IMR-90 (cell line): Measurements from ENCODE around the gene ZNF23. TPM values are rescaled to one million over a fixed set of nuclear protein-coding genes. Genes with fewer than 3 reads are reported as not detected.

Experiments used
- ATAC-seq: fragments of 200-7000 bp; cut with Tn5 transposase; 2 replicates; pipeline ENCODE4 v1.9.1; 2020; ENCODE audit warnings: low read depth, mild to moderate bottlenecking, moderate library complexity
- BruUV-seq: library from RNA; stranded (reverse); fragments of 400-500 nt; replicated peaks from 2 replicates; lab custom pipeline; 2021; lab: Mats Ljungman, UMichigan
- CTCF ChIA-PET: fragments of 300-600 bp; formaldehyde crosslinking; extraction: SDS; loops from one replicate; lab custom pipeline; 2021; ENCODE audit warnings: antibody characterized with exemption; lab: Yijun Ruan, JAX
- POLR2A ChIA-PET: fragments of 300-600 bp; sonication (Branson Sonifier 250); formaldehyde crosslinking; loops from one replicate; lab custom pipeline; 2022; ENCODE audit warnings: antibody characterized with exemption; ENCODE audit not compliant: unreplicated experiment; lab: Charles Lee
- DNase-seq: peaks from one replicate; pipeline ENCODE4 v3.0.0; 2013
- H2AFZ ChIP-seq: replicated peaks from 2 replicates; pipeline ENCODE3; 2013; ENCODE audit warnings: low read length, mild to moderate bottlenecking; ENCODE audit not compliant: poor library complexity
- H2AK5ac ChIP-seq: 2 replicates; pipeline ENCODE4 v1.6.1; 2013; ENCODE audit warnings: low read depth, low read length, inconsistent platforms
- H2AK9ac ChIP-seq: replicated peaks from 2 replicates; pipeline ENCODE3; 2013; ENCODE audit warnings: mild to moderate bottlenecking, low read depth, low read length, moderate library complexity; ENCODE audit not compliant: poor library complexity
- H2BK120ac ChIP-seq: 2 replicates; pipeline ENCODE4 v1.6.1; 2013; ENCODE audit warnings: low read depth, low read length, inconsistent platforms
- H2BK15ac ChIP-seq: 3 replicates; pipeline ENCODE4 v1.6.1; 2013; ENCODE audit warnings: low read depth, low read length, inconsistent platforms
- H2BK20ac ChIP-seq: 2 replicates; pipeline ENCODE4 v1.6.1; 2013; ENCODE audit warnings: low read depth, mild to moderate bottlenecking, inconsistent platforms, low read length, moderate library complexity
- H2BK5ac ChIP-seq: 2 replicates; pipeline ENCODE4 v1.6.1; 2013; ENCODE audit warnings: mild to moderate bottlenecking, low read depth, low read length, inconsistent platforms; ENCODE audit not compliant: poor library complexity, severe bottlenecking
- H3K14ac ChIP-seq: replicated peaks from 2 replicates; pipeline ENCODE4 v1.6.1; 2013; ENCODE audit warnings: low read depth, low read length, inconsistent platforms
- H3K18ac ChIP-seq: 2 replicates; pipeline ENCODE4 v1.6.1; 2013; ENCODE audit warnings: low read depth, low read length, control low read depth
- H3K23ac ChIP-seq: 2 replicates; pipeline ENCODE4 v1.6.1; 2013; ENCODE audit warnings: low read depth, low read length, inconsistent platforms
- H3K27ac ChIP-seq: 2 replicates; pipeline ENCODE4 v1.5.1; 2013; ENCODE audit warnings: mild to moderate bottlenecking, control low read depth, low read length; ENCODE audit not compliant: insufficient read depth
- H3K27me3 ChIP-seq: 2 replicates; pipeline ENCODE4 v1.6.1; 2013; ENCODE audit warnings: low read length; ENCODE audit not compliant: control insufficient read depth, insufficient read depth
- H3K36me3 ChIP-seq: 2 replicates; pipeline ENCODE4 v1.6.1; 2013; ENCODE audit warnings: low read length, mixed read lengths; ENCODE audit not compliant: control insufficient read depth, insufficient read depth
- H3K4ac ChIP-seq: 2 replicates; pipeline ENCODE4 v1.6.1; 2013; ENCODE audit warnings: low read depth, low read length, inconsistent platforms
- H3K4me1 ChIP-seq: 2 replicates; pipeline ENCODE4 v1.6.1; 2013; ENCODE audit warnings: low read length, mixed read lengths; ENCODE audit not compliant: control insufficient read depth, insufficient read depth
- H3K4me2 ChIP-seq: 2 replicates; pipeline ENCODE4 v1.6.1; 2013; ENCODE audit warnings: low read depth, mild to moderate bottlenecking, control low read depth, low read length, moderate library complexity
- H3K4me3 ChIP-seq: 2 replicates; pipeline ENCODE4 v1.5.1; 2013; ENCODE audit warnings: low read depth, mild to moderate bottlenecking, control low read depth, low read length, moderate library complexity; ENCODE audit not compliant: insufficient read depth
- H3K56ac ChIP-seq: 2 replicates; pipeline ENCODE4 v1.6.1; 2013; ENCODE audit warnings: low read length, inconsistent platforms; ENCODE audit not compliant: insufficient read depth; ENCODE audit errors: extremely low read depth
- H3K79me1 ChIP-seq, 2 experiments: 2 replicates each; pipeline ENCODE4 v1.6.1; 2013; ENCODE audit warnings: low read length in 2 of 2, inconsistent platforms in 1 of 2, low read depth in 1 of 2
- H3K9ac ChIP-seq: 2 replicates; pipeline ENCODE4 v1.6.1; 2013; ENCODE audit warnings: low read depth, low read length, control low read depth
- H3K9me1 ChIP-seq: 2 replicates; pipeline ENCODE4 v1.6.1; 2013; ENCODE audit warnings: low read length, inconsistent platforms; ENCODE audit not compliant: insufficient read depth
- H3K9me3 ChIP-seq: 2 replicates; pipeline ENCODE4 v1.6.1; 2013; ENCODE audit warnings: low read length; ENCODE audit not compliant: control insufficient read depth, insufficient read depth
- H4K20me1 ChIP-seq: 2 replicates; pipeline ENCODE4 v1.6.1; 2013; ENCODE audit warnings: low read length, inconsistent platforms; ENCODE audit not compliant: insufficient read depth
- H4K5ac ChIP-seq: 2 replicates; pipeline ENCODE4 v1.6.1; 2013; ENCODE audit warnings: mild to moderate bottlenecking, low read depth, low read length, control low read depth
- H4K8ac ChIP-seq, 2 experiments: 2 replicates each; pipeline ENCODE4 v1.6.1; 2013; ENCODE audit warnings: low read depth in 2 of 2, low read length in 2 of 2, control low read depth in 1 of 2, inconsistent platforms in 1 of 2
- H4K91ac ChIP-seq: 2 replicates; pipeline ENCODE4 v1.6.1; 2013; ENCODE audit warnings: low read depth, low read length, inconsistent platforms; ENCODE audit not compliant: insufficient read depth
- CHD1 ChIP-seq: IDR thresholded peaks from 2 replicates; pipeline ENCODE4 v1.6.1; 2012; ENCODE audit warnings: low read depth, low read length, improper control_type of control experiment
- MAZ ChIP-seq: IDR thresholded peaks from 2 replicates; pipeline ENCODE4 v1.6.1; 2012; ENCODE audit warnings: low read depth, mild to moderate bottlenecking, low read length, improper control_type of control experiment, moderate library complexity, borderline replicate concordance
- MXI1 ChIP-seq: IDR thresholded peaks from 2 replicates; pipeline ENCODE4 v1.6.1; 2012; ENCODE audit warnings: low read depth, mild to moderate bottlenecking, low read length, moderate library complexity, borderline replicate concordance
- POLR2A ChIP-seq: IDR thresholded peaks from 2 replicates; pipeline ENCODE4 v1.6.1; 2012; ENCODE audit warnings: mild to moderate bottlenecking, low read depth, low read length
- RAD21 ChIP-seq: IDR thresholded peaks from 2 replicates; pipeline ENCODE4 v1.6.1; 2012; ENCODE audit warnings: low read length, improper control_type of control experiment
- RCOR1 ChIP-seq: IDR thresholded peaks from 2 replicates; pipeline ENCODE4 v1.6.1; 2012; ENCODE audit warnings: mild to moderate bottlenecking, low read length, improper control_type of control experiment; ENCODE audit not compliant: insufficient replicate concordance
- USF2 ChIP-seq: fragments of 150-350 bp; IDR thresholded peaks from 2 replicates; pipeline ENCODE4 v1.6.1; 2017; ENCODE audit warnings: mild to moderate bottlenecking, antibody characterized with exemption, low read length, low read depth
- WGBS, 2 experiments: methylation state at CpG; one replicate each; pipeline versions ENCODE4 v1.1.5 to v1.1.7; 2013; ENCODE audit warnings: missing lambda C conversion rate in 2 of 2; ENCODE audit not compliant: insufficient read length in 1 of 2; ENCODE audit errors: extremely low coverage in 2 of 2; 5-methylcytosine and 5-hydroxymethylcytosine counted together
- dilution Hi-C: fragments of 300-500 bp; cut with HindIII; formaldehyde crosslinking; loops from one replicate; pipeline ENCODE4 v1.14.3; 2018; ENCODE audit warnings: low sequenced_read_pairs; ENCODE audit not compliant: unreplicated experiment
- in situ Hi-C: fragments of 300-500 bp; cut with MboI; formaldehyde crosslinking; loops from 3 replicates; pipeline ENCODE4 v1.14.3; 2019; ENCODE audit warnings: low sequenced_read_pairs, inconsistent platforms, mixed read lengths
- intact Hi-C: fragments of 100-400 bp; cut with micrococcal nuclease; formaldehyde crosslinking; loops from 2 replicates; pipeline ENCODE4 v1.10.0; 2022
- polyA plus RNA-seq, 3 experiments: library from polyadenylated mRNA; depleted of rRNA; stranded (reverse); fragments of >200 nt; gene quantifications; 2 replicates each; pipeline ENCODE4 v1.2.3, GENCODE V29; 2012; ENCODE audit warnings: low replicate concordance in 1 of 3
- total RNA-seq: library from RNA; depleted of rRNA; stranded (reverse); fragments of >200 nt; gene quantifications from 2 replicates; pipeline ENCODE4 v1.2.3, GENCODE V29; 2012

ZNF23 gene
- total and polyA plus RNA-seq, 2 of the 4 experiments (the other 2 are of a cell fraction): 7.5 to 8.8 TPM

GRCh38 chr16:71467810-71468209, 5.8 kb upstream of the ZNF23 start:
- no peak overlapping the region for H2AK9ac ChIP-seq
- H4K20me1 ChIP-seq: no peaks in the 10 kb centered on the region; the same call in 1 of the 2 replicates
- H3K9ac ChIP-seq: no peak overlapping the region
- dilution Hi-C loops: no loop called here
- POLR2A ChIA-PET: no interaction called here
- DNase-seq (peak; percentile 28), ATAC-seq (peak; percentile 87)
- H3K9me1 ChIP-seq: 0 out of 2 replicates have a peak, but pooled peaks cover 3% of the 10 kb centered on the region
- intact Hi-C loops: no loop called here
- no peak overlapping the region for H3K14ac ChIP-seq
- TF ChIP-seq USF2: no peak
- TF ChIP-seq RCOR1: peak; percentile 86
- TF ChIP-seq RAD21: no peak
- no peak for TF ChIP-seq CHD1
- TF ChIP-seq POLR2A: no peak
- TF ChIP-seq MXI1: 0 out of 2 replicates have a peak, but pooled peaks have one; percentile 28
- peak; percentile 82 for TF ChIP-seq MAZ
- H3K18ac ChIP-seq: no peak overlapping the region
- H4K91ac ChIP-seq: no peak overlapping the region
- no peak overlapping the region for H2AFZ ChIP-seq
- no peaks in the 10 kb centered on the region for H3K9me3 ChIP-seq
- no peaks in the 10 kb centered on the region for H3K36me3 ChIP-seq
- no peaks in the 10 kb centered on the region; a peak in 2 of 4 replicates for H3K79me1 ChIP-seq
- H3K4ac ChIP-seq: no peak overlapping the region
- H4K5ac ChIP-seq: no peak overlapping the region
- no peak overlapping the region for H3K56ac ChIP-seq
- no peaks in the 10 kb centered on the region for H3K4me1 ChIP-seq
- no peak overlapping the region for H2BK15ac ChIP-seq
- CTCF ChIA-PET: interaction anchor here (0.6 kb wide), 1 partner anchor 54 kb away, joined by 3 read pairs; no protein-coding TSS in a partner anchor
- no peak overlapping the region for H3K4me2 ChIP-seq
- WGBS, 2 experiments: no CpG with 5 or more reads among the region's 9 CpGs
- in situ Hi-C loops: no loop called here
- no peak overlapping the region for H2BK5ac ChIP-seq
- no peak overlapping the region for H3K23ac ChIP-seq
- no peak overlapping the region for H2BK20ac ChIP-seq
- BruUV-seq: no TSS peak
- no peak overlapping the region for H4K8ac ChIP-seq
- no peaks in the 10 kb centered on the region for H3K27me3 ChIP-seq
- no peak overlapping the region for H3K27ac ChIP-seq
- H3K4me3 ChIP-seq: no peak overlapping the region
- no peak overlapping the region for H2BK120ac ChIP-seq
- H2AK5ac ChIP-seq: no peak overlapping the region
